Activated CD8-positive, alpha-beta T cell treated with anti-CD3 and anti-CD28 coated beads for 36 hours (primary cell): ENCODE measurements around the gene LRP1B. TPM values are rescaled to one million over a fixed set of nuclear protein-coding genes. Genes with fewer than 3 reads are reported as not detected.

ENCODE experiments used
- ATAC-seq: fragments of 200-7000 bp; cut with Tn5 transposase; one replicate; pipeline ENCODE4 v1.10.0; 2021; ENCODE audit warnings: mild to moderate bottlenecking, moderate library complexity
- CTCF ChIA-PET: fragments of 350-600 bp; sonication (Branson Sonifier 250); formaldehyde crosslinking; loops from one replicate; lab custom pipeline; 2021; ENCODE audit warnings: antibody characterized with exemption; lab: Charles Lee
- POLR2A ChIA-PET: fragments of 350-600 bp; sonication (Branson Sonifier 250); formaldehyde crosslinking; loops from one replicate; lab custom pipeline; 2021; ENCODE audit warnings: antibody characterized with exemption; lab: Charles Lee
- DNase-seq: peaks from one replicate; pipeline ENCODE4 v3.0.0-alpha.2; 2020
- H3K27ac Mint-ChIP-seq: one replicate; pipeline ENCODE4 v1.8.0; 2021; ENCODE audit warnings: mild to moderate bottlenecking, mixed read lengths
- H3K27me3 Mint-ChIP-seq: one replicate; pipeline ENCODE4 v1.8.0; 2021; ENCODE audit warnings: mixed read lengths
- H3K36me3 Mint-ChIP-seq: one replicate; pipeline ENCODE4 v1.8.0; 2021; ENCODE audit warnings: low read depth, mixed read lengths
- H3K4me1 Mint-ChIP-seq: one replicate; pipeline ENCODE4 v1.8.0; 2021; ENCODE audit warnings: low read depth, mixed read lengths
- H3K4me3 Mint-ChIP-seq: one replicate; pipeline ENCODE4 v1.8.0; 2021; ENCODE audit warnings: mild to moderate bottlenecking, moderate library complexity, mixed read lengths
- H3K9me3 Mint-ChIP-seq: one replicate; pipeline ENCODE4 v1.8.0; 2021; ENCODE audit warnings: mixed read lengths
- intact Hi-C: fragments of 100-400 bp; cut with micrococcal nuclease; formaldehyde crosslinking; loops from one replicate; pipeline ENCODE4 v1.10.0; 2022
- total RNA-seq, 2 experiments: library from RNA; stranded (reverse); gene quantifications; one replicate each; pipeline ENCODE4 v1.2.3, GENCODE V29; 2021
- TF ChIP-seq, protein P1 (sequence below): fragments of 200-600 bp; IDR thresholded peaks from one replicate; pipeline ENCODE4 v1.8.0; 2022; ENCODE audit warnings: antibody characterized with exemption, mild to moderate bottlenecking

LRP1B gene
- total RNA-seq, 2 experiments from 2014 or later = not detected

GRCh38 chr2:140311905-140312304 lies 1818.9 kb downstream of the LRP1B start:
- TF ChIP-seq, protein P1, sequence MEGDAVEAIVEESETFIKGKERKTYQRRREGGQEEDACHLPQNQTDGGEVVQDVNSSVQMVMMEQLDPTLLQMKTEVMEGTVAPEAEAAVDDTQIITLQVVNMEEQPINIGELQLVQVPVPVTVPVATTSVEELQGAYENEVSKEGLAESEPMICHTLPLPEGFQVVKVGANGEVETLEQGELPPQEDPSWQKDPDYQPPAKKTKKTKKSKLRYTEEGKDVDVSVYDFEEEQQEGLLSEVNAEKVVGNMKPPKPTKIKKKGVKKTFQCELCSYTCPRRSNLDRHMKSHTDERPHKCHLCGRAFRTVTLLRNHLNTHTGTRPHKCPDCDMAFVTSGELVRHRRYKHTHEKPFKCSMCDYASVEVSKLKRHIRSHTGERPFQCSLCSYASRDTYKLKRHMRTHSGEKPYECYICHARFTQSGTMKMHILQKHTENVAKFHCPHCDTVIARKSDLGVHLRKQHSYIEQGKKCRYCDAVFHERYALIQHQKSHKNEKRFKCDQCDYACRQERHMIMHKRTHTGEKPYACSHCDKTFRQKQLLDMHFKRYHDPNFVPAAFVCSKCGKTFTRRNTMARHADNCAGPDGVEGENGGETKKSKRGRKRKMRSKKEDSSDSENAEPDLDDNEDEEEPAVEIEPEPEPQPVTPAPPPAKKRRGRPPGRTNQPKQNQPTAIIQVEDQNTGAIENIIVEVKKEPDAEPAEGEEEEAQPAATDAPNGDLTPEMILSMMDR = no peak
- Mint-ChIP-seq H3K27ac (no peak overlapping the region), H3K36me3 (no peaks in the 10 kb centered on the region), H3K27me3 (no peaks in the 10 kb centered on the region), H3K9me3 (no peaks in the 10 kb centered on the region), H3K4me3 (no peak overlapping the region), H3K4me1 (no peaks in the 10 kb centered on the region)
- ChIA-PET CTCF (no interaction called here), POLR2A (no interaction called here)
- intact Hi-C loops = no loop called here
- no peak for ATAC-seq
- no peak for DNase-seq

DNA sequence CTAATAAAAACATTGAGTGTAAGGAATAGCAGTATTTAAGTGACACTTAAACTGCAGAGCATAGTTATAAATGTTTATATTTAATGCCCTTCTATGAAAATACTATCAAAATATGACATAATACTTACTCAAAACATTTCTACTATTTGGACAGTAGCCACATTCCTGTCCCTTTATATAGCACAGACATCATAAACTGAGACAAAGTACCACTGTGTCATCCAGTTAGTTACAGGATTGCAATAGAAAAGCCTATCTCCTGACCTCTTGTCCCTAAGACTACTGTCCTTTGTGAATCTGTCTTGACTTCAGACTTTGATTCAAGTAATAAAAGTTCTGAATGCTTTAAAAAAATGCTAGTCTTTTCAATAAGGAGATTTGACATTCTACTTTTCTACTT lies 1822.1 kb downstream of the LRP1B start:
- no peak for ATAC-seq
- Mint-ChIP-seq H3K27ac (no peak overlapping the region), H3K9me3 (no peaks in the 10 kb centered on the region), H3K27me3 (no peaks in the 10 kb centered on the region), H3K4me1 (no peaks in the 10 kb centered on the region), H3K4me3 (no peak overlapping the region), H3K36me3 (no peaks in the 10 kb centered on the region)
- TF ChIP-seq, protein P1 = no peak
- ChIA-PET CTCF (no interaction called here), POLR2A (no interaction called here)
- no peak for DNase-seq
- intact Hi-C loops = no loop called here

DNA sequence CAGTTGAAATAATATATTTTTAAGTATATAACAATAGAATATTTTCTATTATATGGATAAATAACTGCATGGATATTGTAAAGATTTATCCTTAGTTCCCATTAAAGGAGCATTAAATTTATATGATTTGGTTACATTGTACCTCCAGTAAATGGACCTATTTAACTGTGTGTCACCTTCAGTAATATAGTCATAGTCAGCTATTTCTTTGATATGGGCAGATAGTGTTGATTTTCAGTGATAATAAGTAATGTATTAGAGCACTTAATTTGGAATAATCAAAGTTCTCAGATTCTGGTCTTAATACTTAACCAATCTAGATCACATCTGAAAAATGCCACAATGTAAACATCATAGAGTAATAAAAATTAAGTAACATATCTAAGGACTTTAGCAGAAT lies 1823.3 kb downstream of the LRP1B start:
- CTCF ChIA-PET = no interaction called here
- intact Hi-C loops = no loop called here

GRCh38 chr2:140295767-140296166 lies 1835.0 kb downstream of the LRP1B start:
- intact Hi-C loops = no loop called here
- TF ChIP-seq, protein P1 = no peak
- H3K27me3 Mint-ChIP-seq = no peaks in the 10 kb centered on the region
- H3K27ac Mint-ChIP-seq = no peak overlapping the region
- ChIA-PET CTCF (no interaction called here), POLR2A (no interaction called here)
- H3K4me1 Mint-ChIP-seq = no peaks in the 10 kb centered on the region
- ATAC-seq (no peak), DNase-seq (no peak)
- H3K36me3 Mint-ChIP-seq = no peaks in the 10 kb centered on the region
- peaks cover 11% of the 10 kb centered on the region for H3K9me3 Mint-ChIP-seq
- H3K4me3 Mint-ChIP-seq = no peak overlapping the region

More for the DNA sequence above, 1823.3 kb downstream of the LRP1B start:
- Mint-ChIP-seq H3K27me3 (no peaks in the 10 kb centered on the region), H3K36me3 (no peaks in the 10 kb centered on the region), H3K4me1 (no peaks in the 10 kb centered on the region), H3K9me3 (no peaks in the 10 kb centered on the region), H3K4me3 (no peak overlapping the region), H3K27ac (no peak overlapping the region)
- POLR2A ChIA-PET = no interaction called here
- DNase-seq (no peak), ATAC-seq (no peak)
- TF ChIP-seq, protein P1 = no peak

DNA sequence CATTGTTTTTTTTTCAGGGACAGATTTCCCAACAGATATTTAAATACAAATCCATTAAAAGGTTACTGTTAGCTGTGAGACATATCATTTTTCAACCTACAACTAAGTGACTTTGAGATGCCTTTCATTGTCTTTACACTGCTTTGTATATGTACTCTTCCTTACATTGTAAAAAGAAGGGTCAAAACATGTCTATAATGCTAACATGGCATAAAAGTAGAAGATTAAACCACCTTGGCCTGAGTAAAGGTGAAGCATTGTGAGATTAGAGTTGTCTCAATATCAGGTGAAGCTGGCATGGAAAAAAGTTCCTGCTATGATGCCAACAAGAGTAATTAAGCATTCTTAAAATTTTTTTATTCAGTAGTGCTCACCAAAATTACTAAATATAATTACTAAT lies 1842.1 kb downstream of the LRP1B start:
- intact Hi-C loops = no loop called here
- Mint-ChIP-seq H3K36me3 (no peaks in the 10 kb centered on the region), H3K9me3 (no peaks in the 10 kb centered on the region), H3K27ac (no peak overlapping the region), H3K27me3 (no peaks in the 10 kb centered on the region), H3K4me3 (no peak overlapping the region), H3K4me1 (no peaks in the 10 kb centered on the region)
- TF ChIP-seq, protein P1 = no peak
- DNase-seq (no peak), ATAC-seq (no peak)
- POLR2A ChIA-PET = no interaction called here
- CTCF ChIA-PET = no interaction called here
